Stimulated activated CD8-positive, alpha-beta memory T cell treated with anti-CD3 and anti-CD28 coated beads, Interleukin-12 subunit alpha, Interleukin-12 subunit beta, amount 100 ng/mL, for 4 hours (primary cell): ENCODE measurements around the gene CFAP92.
A peak's percentile ranks its signal among the peaks of the same experiment; 100 is the strongest.

Experiments
- DNase-seq: peaks from one replicate; pipeline ENCODE4 v3.0.0-alpha.2; 2020; ENCODE audit warnings: low read depth

Gene CFAP92

DNA sequence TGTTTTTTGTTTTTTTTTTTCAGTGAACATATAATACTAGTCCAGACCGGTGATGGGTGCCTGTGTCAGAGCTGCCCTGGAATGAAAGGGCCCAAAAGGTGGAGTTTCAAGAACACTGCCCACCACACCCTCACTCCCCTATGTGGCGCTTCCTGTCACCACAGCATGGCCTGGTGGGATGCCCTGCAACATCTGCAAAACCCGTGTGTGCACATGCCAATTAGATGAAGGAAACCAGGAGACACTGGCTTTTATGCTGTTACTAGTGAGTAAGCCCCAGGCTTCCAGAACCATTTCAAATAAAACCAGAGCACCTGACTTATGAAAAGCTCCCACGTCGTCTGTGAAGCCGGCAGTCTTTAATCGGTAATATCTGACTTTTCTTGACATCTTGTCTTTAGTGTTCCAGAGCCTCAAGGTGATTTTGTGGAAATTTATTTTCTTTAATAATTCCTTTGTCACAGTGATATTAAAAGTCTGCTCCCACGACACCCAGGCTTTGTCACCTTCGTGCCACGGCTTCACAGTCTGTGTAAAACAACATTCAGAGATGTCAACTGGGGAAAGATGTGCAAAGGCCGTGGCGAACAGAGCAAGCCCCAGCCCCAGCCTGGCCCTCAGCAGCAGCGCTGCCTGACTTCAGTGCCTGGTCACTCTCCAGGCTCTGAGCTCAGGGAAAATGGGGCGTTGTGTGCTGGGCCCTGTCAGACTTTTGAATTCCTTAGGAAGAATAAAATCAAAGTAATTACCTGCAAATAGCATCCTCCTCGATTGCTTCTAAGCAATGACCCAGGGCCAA lies 6.4 kb downstream of the CFAP92 start:
- no peak for DNase-seq

GRCh38 chr3:128984596-128984995 lies 9.3 kb downstream of the CFAP92 start:
- no peak for DNase-seq

GRCh38 chr3:128983293-128984069 lies 10.4 kb downstream of the CFAP92 start:
- DNase-seq: no peak

- DNase-seq: no peak
Observed at GRCh38 chr3:128975276-128975675, 18.6 kb downstream of the CFAP92 start.

GRCh38 chr3:128973988-128974564 lies 19.8 kb downstream of the CFAP92 start:
- DNase-seq: no peak

GRCh38 chr3:128971421-128972100 lies 22.3 kb downstream of the CFAP92 start:
- DNase-seq: no peak

GRCh38 chr3:128970740-128971047 lies 23.2 kb downstream of the CFAP92 start:
- no peak for DNase-seq

DNA sequence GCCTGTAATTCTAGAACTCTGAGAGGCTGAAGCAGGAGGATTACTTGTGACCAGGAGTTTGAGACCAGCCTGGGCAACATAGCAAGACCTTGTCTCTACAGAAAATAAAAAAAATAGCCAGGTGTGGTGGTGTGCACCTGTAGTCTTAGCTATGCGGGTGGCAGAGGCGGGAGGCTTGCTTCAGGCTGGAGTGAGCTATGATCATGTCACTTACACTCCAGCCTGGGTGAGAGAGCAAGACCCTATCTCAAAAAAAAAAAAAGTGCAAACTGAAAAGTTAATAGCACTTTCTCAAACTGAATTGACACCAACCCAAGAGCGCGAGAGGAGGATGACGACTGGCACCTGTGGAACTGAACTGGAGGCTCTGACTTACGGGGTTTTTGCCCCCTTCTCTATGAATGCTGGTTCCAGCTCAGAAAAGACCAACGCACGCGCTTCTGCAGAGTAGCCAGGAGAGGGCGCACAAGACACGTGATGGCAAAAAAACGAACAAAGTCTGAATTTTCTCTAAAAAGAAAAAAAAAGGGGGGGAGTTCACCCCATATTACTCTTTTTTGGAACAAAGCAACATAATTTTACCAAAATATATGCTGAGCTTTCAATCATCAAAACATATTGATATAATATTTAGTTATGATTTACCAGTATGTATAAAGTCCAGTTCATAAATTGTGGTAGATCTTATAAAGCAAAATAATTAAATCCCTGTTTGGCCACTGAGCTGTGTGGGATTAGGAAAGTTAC lies 23.7 kb downstream of the CFAP92 start:
- DNase-seq: peak; percentile 17

- no peak for DNase-seq
Observed at GRCh38 chr3:128967748-128968355, 26.0 kb downstream of the CFAP92 start.

- DNase-seq: no peak
Observed at GRCh38 chr3:128965818-128966217, 28.1 kb downstream of the CFAP92 start.

DNA sequence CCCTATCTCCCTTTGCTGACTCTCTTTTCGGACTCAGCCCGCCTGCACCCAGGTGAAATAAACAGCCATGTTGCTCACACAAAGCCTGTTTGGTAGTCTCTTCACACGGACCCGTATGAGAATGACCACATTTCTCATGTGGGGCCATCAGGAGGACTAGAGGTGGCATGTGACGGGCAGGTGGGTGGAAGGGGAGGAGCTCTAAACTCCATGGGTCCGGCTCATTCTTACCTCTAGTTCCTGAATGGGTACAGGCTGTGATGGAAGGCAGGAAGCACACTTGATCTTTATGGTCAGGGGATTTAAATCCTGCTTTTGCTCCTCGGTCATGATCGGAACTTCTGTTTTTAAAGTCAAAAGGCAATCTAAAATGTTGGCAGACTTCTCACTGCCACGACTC lies 28.6 kb downstream of the CFAP92 start:
- DNase-seq: no peak

DNA sequence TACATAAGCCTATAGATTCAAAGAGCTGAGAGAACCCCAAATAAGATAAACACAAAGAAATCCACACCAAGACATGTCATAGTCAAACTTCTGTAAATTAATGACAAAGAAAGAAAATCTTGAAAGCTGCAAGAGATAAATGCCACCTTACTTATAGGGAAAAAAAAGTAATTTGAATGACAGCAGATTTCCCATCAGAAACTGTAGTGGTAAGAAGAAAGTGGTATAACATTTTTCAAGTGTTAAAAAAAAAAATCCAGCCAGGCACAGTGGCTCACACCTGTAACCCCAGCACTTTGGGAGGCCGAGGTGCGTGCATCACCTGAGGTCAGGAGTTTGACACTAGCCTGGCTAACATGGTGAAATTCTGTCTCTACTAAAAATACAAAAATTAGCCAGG lies 37.4 kb downstream of the CFAP92 start:
- DNase-seq: no peak

GRCh38 chr3:128950223-128950938 lies 43.5 kb downstream of the CFAP92 start:
- no peak for DNase-seq

DNA sequence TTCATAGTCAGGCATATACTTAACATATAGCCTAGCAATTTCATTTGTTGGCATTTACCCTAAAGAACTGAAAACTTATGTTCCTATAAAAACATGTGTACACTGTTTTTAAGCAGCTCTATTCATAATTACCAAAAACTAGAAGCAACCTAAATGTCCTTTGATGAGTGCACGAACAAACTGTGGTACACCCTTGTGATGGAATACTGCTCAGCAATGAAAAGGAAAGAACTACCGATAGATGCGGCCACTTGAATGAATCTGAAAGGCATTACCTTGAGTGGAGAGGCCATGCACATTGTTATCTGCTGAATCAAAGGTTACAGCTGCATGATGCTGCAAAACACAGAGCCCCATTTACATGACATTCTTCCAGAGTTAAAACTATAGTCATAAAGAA lies 44.7 kb downstream of the CFAP92 start:
- no peak for DNase-seq

DNA sequence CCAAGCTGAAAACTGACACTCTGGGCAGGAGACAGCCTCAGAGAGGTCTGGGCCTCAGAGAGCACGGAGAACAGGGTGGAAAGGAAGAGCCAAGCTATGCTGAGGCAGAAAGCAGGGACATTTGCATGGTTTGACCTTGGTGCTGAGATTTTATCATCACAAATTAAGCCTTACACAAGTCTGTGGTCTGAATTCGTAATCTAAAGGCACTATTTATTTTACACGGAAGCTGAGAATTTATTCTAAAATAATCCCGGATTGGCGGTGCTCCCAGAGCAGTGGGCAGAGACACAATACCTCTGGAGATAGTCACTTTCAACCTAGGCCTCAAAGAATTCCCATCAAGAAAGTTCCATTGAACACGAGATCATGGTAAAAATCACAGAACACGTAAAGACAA lies 47.5 kb downstream of the CFAP92 start:
- no peak for DNase-seq

- DNase-seq: no peak
Observed at GRCh38 chr3:128945878-128946175, 48.0 kb downstream of the CFAP92 start.

DNA sequence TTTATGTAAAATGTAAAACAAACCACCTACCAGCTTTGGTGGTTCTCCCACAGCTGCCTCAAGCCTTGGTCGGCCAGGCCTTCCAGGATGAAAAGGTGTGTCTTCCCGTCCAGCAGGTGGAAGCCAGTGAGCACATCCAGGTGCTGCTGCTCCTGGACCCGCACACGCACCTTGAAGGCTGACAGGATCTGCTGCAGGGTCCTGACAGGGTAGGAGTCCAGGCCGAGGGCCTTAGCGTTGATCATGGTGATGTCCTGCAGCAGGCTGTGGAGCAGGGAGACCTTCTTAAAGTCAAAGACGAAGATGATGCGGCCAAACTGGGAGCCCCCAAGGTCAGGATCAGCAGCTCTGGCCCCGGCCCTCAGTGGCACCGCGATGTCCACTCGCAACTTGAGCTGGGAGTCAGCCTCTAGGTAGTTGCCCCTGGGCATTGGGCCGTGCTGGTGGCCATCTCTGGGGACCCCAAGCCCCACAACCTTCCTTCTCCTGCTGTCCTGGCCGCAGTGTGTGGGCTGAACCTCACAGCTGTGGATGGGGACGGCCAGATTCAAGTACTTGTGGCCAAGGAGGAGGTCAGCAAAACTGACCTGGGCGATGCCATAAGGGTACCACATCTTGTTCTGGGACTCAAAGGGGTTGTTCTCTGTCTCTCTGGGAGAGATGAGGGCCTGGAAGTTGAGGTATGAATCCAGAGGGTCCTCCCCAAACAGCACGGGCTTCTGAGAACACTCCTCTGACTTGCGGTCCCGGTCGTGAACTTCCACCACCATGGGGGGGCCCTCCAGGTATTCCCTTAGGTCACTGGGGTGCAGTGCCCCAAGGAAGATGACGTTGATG lies 48.6 kb downstream of the CFAP92 start:
- DNase-seq: no peak

GRCh38 chr3:128942161-128942952 lies 51.5 kb downstream of the CFAP92 start:
- DNase-seq: no peak

DNA sequence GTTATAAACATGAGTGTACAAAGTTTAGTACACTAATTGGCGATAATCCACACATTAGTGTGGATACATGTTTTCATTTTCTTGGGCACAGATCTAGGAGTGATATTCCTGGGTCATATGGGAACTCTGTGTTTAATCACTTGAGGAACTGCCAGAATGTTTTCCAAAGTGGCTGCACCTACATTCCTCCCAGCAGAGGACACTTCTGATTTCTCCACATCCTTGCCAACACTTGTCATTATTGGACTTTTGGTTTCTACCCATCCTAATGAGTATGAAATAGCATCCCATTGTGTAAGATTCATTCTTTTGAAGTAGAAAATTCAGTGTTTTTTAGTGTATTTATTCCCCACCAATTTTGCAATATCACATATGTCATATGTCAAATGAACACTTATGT lies 53.6 kb downstream of the CFAP92 start:
- DNase-seq: no peak
